Measurements from ENCODE around the gene C20orf144. TPM values are rescaled to one million over a fixed set of nuclear protein-coding genes. Genes with fewer than 3 reads are reported as not detected.

Gene C20orf144
- total and polyA plus RNA-seq, 2 donors from 2014 or later = 0.16 TPM; not detected in 1

DNA sequence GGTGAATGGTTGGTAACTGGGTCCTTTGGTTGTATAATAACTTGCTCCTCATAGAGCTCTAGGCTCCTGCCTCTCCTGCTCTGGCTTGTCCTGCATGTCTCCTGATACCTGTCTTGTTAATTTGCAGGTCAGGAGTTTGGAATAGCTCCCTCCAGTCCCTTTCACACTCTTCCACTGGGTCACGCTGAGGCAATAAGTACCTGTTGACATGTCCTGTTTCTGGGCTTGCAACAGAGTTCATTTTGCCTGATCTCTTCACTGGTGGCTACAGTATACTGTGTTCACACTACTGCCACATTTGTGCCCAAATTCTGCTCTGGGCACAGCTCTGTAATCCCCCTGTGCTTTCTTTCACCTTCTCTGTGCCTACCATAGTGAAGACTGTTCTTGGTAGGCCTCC, 25.4 kb upstream of the C20orf144 start:
- no peak for TF ChIP-seq CTCF (IDR thresholded peaks at IDR 0.05; ENCODE audit: borderline replicate concordance, extremely low read depth, insufficient read depth)
- DNase-seq (no peak), FAIRE-seq (no peak)
- Histone ChIP-seq H3K27me3 (ENCODE audit: control insufficient read depth, insufficient read depth, low read length) (no peaks in the 10 kb centered on the region), H3K4me1 (ENCODE audit: control insufficient read depth in 2 of 3, insufficient read depth in 2 of 3, low read depth in 1 of 3, low read length in 3 of 3) (no peaks in the 10 kb centered on the region), H3K9ac (ENCODE audit: low read length in 3 of 3) (no peak overlapping the region), H3K27ac (ENCODE audit: low read depth in 2 of 2, low read length in 2 of 2) (no peak overlapping the region), H3K4me3 (ENCODE audit: low read length in 3 of 3) (no peak overlapping the region), H3K36me3 (ENCODE audit: control insufficient read depth in 2 of 3, insufficient read depth in 3 of 3, low read length in 3 of 3) (peaks cover 12 to 28% (median 24%) of the 10 kb centered on the region in 3 donors), H3K9me3 (ENCODE audit: control insufficient read depth in 2 of 3, insufficient read depth in 1 of 3, low read length in 3 of 3) (no peaks in the 10 kb centered on the region)
- intact Hi-C loops (cut with DNase I) = no loop called here

GRCh38 chr20:33640287-33640686, 21.8 kb upstream of the C20orf144 start:
- no peak overlapping the region for H3K4me3 ChIP-seq (ENCODE audit: low read length in 3 of 3)
- DNase-seq (no peak), FAIRE-seq (no peak)
- peaks cover 14 to 44% (median 32%) of the 10 kb centered on the region in 3 donors for H3K36me3 ChIP-seq (ENCODE audit: control insufficient read depth in 2 of 3, insufficient read depth in 3 of 3, low read length in 3 of 3)
- H3K27ac ChIP-seq (ENCODE audit: low read depth in 2 of 2, low read length in 2 of 2) = no peak overlapping the region
- intact Hi-C loops (cut with DNase I) = no loop called here
- H3K9me3 ChIP-seq (ENCODE audit: control insufficient read depth in 2 of 3, insufficient read depth in 1 of 3, low read length in 3 of 3) = no peaks in the 10 kb centered on the region
- H3K4me1 ChIP-seq (ENCODE audit: control insufficient read depth in 2 of 3, insufficient read depth in 2 of 3, low read depth in 1 of 3, low read length in 3 of 3) = no peaks in the 10 kb centered on the region
- TF ChIP-seq CTCF (IDR thresholded peaks at IDR 0.05; ENCODE audit: borderline replicate concordance, extremely low read depth, insufficient read depth) = no peak
- H3K9ac ChIP-seq (ENCODE audit: low read length in 3 of 3) = no peak overlapping the region
- H3K27me3 ChIP-seq (ENCODE audit: control insufficient read depth, insufficient read depth, low read length) = no peaks in the 10 kb centered on the region

DNA sequence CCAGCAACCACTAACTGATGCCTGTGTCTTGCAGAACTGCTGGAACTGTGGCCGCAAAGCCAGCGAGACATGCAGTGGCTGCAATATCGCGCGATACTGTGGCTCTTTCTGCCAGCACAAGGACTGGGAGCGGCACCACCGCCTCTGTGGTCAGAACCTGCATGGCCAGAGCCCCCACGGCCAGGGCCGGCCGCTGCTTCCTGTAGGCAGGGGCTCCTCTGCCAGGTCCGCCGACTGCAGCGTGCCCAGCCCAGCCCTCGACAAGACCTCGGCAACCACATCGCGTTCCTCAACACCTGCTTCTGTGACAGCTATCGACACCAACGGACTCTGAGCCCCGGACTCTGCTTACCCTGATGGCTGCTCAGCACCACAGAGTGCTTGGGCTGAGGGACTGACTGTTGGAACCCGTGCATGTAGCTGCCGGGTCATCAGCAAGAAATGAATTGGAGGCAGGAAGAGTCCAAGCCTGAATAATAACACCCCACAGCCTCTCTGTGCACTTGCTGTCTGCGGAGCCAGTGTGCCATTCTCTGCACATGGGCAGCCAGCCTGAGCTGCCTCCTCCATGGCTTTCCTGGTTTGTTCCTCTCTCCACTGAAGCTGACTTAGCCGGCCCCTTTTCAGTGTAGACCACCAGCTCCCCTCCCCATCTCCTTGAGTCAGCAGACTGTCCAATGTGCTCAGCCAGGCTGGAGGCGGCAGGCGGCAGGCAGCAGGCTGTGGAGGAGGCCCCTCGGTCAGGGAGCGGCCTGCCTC, 17.6 kb upstream of the C20orf144 start:
- peaks cover 5 to 37% (median 26%) of the 10 kb centered on the region in 3 donors for H3K36me3 ChIP-seq (ENCODE audit: control insufficient read depth in 2 of 3, insufficient read depth in 3 of 3, low read length in 3 of 3)
- H3K27me3 ChIP-seq (ENCODE audit: control insufficient read depth, insufficient read depth, low read length) = no peaks in the 10 kb centered on the region
- no peak overlapping the region for H3K9ac ChIP-seq (ENCODE audit: low read length in 3 of 3)
- FAIRE-seq = no peak
- TF ChIP-seq CTCF (IDR thresholded peaks at IDR 0.05; ENCODE audit: borderline replicate concordance, extremely low read depth, insufficient read depth) = no peak
- no peak overlapping the region for H3K27ac ChIP-seq (ENCODE audit: low read depth in 2 of 2, low read length in 2 of 2)
- no peak overlapping the region for H3K4me3 ChIP-seq (ENCODE audit: low read length in 3 of 3)
- DNase-seq = no peak
- no peaks in the 10 kb centered on the region for H3K9me3 ChIP-seq (ENCODE audit: control insufficient read depth in 2 of 3, insufficient read depth in 1 of 3, low read length in 3 of 3)
- intact Hi-C loops (cut with DNase I) = no loop called here
- H3K4me1 ChIP-seq (ENCODE audit: control insufficient read depth in 2 of 3, insufficient read depth in 2 of 3, low read depth in 1 of 3, low read length in 3 of 3) = peaks cover 0 to 9% (median 9%) of the 10 kb centered on the region in 3 donors

GRCh38 chr20:33645072-33645358, 17.1 kb upstream of the C20orf144 start:
- no peaks in the 10 kb centered on the region for H3K9me3 ChIP-seq (ENCODE audit: control insufficient read depth in 2 of 3, insufficient read depth in 1 of 3, low read length in 3 of 3)
- no peaks in the 10 kb centered on the region for H3K27me3 ChIP-seq (ENCODE audit: control insufficient read depth, insufficient read depth, low read length)
- no peak overlapping the region for H3K4me3 ChIP-seq (ENCODE audit: low read length in 3 of 3)
- H3K27ac ChIP-seq (ENCODE audit: low read depth in 2 of 2, low read length in 2 of 2) = no peak overlapping the region
- no peak for TF ChIP-seq CTCF (IDR thresholded peaks at IDR 0.05; ENCODE audit: borderline replicate concordance, extremely low read depth, insufficient read depth)
- H3K4me1 ChIP-seq (ENCODE audit: control insufficient read depth in 2 of 3, insufficient read depth in 2 of 3, low read depth in 1 of 3, low read length in 3 of 3) = peaks cover 0 to 10% (median 9%) of the 10 kb centered on the region in 3 donors
- DNase-seq = no peak
- FAIRE-seq = no peak
- intact Hi-C loops (cut with DNase I) = no loop called here
- no peak overlapping the region for H3K9ac ChIP-seq (ENCODE audit: low read length in 3 of 3)
- H3K36me3 ChIP-seq (ENCODE audit: control insufficient read depth in 2 of 3, insufficient read depth in 3 of 3, low read length in 3 of 3) = peaks cover 5 to 35% (median 21%) of the 10 kb centered on the region in 3 donors

Data from kidney (tissue), 14 donors.